ENCODE results near the gene RABGGTA.

The RABGGTA gene

DNA sequence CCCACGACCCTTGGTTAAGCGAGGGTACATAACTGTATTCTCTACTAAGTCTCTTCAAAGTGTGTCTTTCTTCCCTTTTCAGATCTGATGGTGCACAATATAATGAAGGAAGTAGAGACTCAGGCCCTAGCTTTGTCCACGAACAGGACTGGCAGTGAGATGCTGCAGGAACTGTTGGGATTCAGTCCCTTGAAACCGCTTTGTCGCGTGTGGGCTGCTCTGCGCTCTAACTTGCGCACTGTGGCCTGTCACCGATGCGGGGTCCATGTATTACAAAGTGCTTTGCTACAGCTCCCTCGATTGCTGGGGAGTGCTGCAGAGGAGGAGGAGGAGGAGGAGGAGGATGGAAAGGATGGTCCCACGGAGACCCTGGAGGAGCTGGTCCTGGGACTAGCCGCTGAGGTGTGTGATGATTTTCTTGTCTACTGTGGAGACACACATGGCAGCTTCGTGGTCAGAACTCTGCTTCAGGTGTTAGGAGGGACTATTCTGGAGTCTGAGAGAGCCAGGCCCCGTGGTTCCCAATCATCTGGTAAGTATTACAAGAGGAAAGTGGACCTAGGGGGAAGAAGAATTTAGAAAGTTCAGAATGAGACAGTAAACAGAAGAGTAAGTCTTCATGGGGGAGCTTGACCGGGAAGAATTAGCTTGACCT lies 29.1 kb upstream of the RABGGTA start:
- TF ChIP-seq CTCF (IDR thresholded peaks at IDR 0.05; ENCODE audit: borderline replicate concordance, insufficient read depth, low read depth, low read length): no peak
- H3K4me3 ChIP-seq (ENCODE audit: low read depth, low read length): peak overlapping the region; percentile 50

DNA sequence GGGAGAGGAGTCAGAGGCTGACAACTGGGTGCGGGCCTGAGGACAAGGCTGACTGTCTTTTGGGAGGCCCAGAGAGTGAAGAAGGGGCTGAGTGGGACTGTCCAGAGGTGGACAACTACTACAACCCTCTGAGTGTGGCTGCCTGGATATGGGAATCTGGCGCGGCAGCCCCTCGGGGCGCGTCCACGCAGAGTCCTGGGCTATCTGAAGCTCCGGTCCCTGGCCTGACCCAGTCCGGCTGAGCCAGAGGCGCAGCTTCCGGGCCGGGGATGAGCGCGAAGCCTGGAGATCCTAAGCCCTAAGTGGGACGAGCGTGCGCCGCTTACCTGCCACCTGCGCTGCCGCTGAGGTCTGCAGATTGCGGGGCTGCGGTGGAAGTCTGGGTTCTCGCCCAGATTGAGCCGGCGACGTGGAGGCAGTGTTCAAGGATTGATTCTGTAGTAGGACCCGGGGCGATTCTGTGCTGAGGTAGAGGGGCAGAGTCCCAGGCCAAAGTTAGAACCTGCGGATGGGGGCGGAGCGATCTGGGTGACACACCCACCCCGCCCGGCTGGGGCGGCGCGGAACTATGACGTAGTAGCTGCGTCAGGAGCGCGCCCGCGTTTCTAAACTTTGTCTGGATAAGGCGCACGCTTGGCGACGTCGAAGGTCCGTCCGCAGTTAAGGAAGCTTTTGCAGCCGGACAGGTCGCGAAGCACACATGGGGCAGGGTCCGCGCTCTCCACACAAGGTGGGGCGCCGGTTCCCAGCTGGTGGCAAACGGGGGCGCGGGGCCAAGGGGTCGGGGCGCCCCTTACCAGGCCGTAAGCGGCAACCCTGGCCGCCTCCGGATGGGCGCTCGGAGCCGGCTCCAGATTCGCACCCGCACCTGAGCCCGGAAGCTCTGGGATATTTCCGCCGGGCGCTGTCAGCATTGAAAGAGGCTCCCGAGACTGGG lies 28.1 kb upstream of the RABGGTA start, which contains the start of the genes DHRS1 and NOP9:
Gene DHRS1 (minus strand): TSS at position 526 of the 937 bp plus-strand sequence. CDS start 674 bp downstream, outside the sequence.
Gene NOP9 (plus strand): TSS at position 596 of the 937 bp plus-strand sequence. CDS start 105 bp downstream, at position 701.
- peak within 1 kb of the TSS; percentile 50 for H3K4me3 ChIP-seq (ENCODE audit: low read depth, low read length)
- TF ChIP-seq CTCF (IDR thresholded peaks at IDR 0.05; ENCODE audit: borderline replicate concordance, insufficient read depth, low read depth, low read length): no peak

DNA sequence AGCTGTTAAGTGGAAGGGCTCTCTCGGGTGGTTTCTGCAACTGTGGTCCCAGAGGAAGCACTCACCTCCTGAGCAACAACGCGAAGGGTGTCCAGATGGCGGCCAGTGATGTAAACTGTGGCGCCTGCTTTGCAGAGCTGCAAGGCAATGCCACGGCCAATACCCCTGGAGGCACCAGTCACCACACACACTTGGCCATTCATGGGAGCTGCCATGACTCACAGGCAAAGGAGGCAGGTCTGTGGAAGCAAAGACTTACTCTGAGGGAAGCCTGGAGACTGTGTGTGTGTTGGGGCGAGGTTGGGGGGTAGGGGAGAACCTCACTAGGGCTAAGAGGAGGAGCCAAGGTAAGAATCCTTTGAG lies 27.5 kb upstream of the RABGGTA start:
- TF ChIP-seq CTCF (IDR thresholded peaks at IDR 0.05; ENCODE audit: borderline replicate concordance, insufficient read depth, low read depth, low read length): no peak
- peak overlapping the region; percentile 50 for H3K4me3 ChIP-seq (ENCODE audit: low read depth, low read length)

GRCh38 chr14:24297190-24297964 lies 26.0 kb upstream of the RABGGTA start:
- no peak for TF ChIP-seq CTCF (IDR thresholded peaks at IDR 0.05; ENCODE audit: borderline replicate concordance, insufficient read depth, low read depth, low read length)
- H3K4me3 ChIP-seq (ENCODE audit: low read depth, low read length): no peak overlapping the region

GRCh38 chr14:24296341-24297157 lies 25.2 kb upstream of the RABGGTA start:
- peak; percentile 72; the same call in 1 of the 2 replicates for TF ChIP-seq CTCF (IDR thresholded peaks at IDR 0.05; ENCODE audit: borderline replicate concordance, insufficient read depth, low read depth, low read length)
- H3K4me3 ChIP-seq (ENCODE audit: low read depth, low read length): no peak overlapping the region

DNA sequence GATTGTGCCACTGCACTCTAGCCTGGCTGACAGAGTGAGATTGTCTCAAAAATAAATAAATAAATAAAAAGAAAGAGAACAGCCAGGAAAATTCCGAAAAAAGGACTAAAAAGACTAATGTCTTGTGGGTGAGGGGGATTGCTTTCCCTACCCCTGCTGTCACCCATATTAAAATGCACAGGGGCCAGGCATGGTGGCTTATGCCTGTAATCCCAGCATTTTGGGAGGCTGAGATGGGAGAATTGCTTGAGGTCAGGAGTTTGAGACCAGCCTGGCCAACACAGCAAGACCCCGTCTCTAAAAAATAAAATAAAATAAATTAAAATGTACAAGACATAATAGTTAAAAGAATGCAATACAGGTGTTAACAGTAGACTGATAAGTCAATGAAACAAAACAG lies 22.1 kb upstream of the RABGGTA start:
- no peak for TF ChIP-seq CTCF (IDR thresholded peaks at IDR 0.05; ENCODE audit: borderline replicate concordance, insufficient read depth, low read depth, low read length)
- no peak overlapping the region for H3K4me3 ChIP-seq (ENCODE audit: low read depth, low read length)
